Endodermal cell (in vitro differentiated cells): ENCODE data around the gene PRKRA. TPM values are rescaled to one million over a fixed set of nuclear protein-coding genes. Genes with fewer than 3 reads are reported as not detected.

Source experiments
- DNase-seq: peaks from one replicate; pipeline ENCODE4 v3.0.0-alpha.2; 2017
- H3K27ac ChIP-seq: 2 replicates; pipeline ENCODE4 v1.5.1; 2013; ENCODE audit warnings: mild to moderate bottlenecking, low read depth, low read length, moderate library complexity
- H3K27me3 ChIP-seq: 2 replicates; pipeline ENCODE4 v1.6.1; 2013; ENCODE audit warnings: mild to moderate bottlenecking, low read length, moderate library complexity; ENCODE audit not compliant: insufficient read depth, control insufficient read depth, poor library complexity, severe bottlenecking
- H3K36me3 ChIP-seq: 2 replicates; pipeline ENCODE4 v1.7.0; 2013; ENCODE audit warnings: mild to moderate bottlenecking, low read length, moderate library complexity; ENCODE audit not compliant: control insufficient read depth, insufficient read depth
- H3K4me1 ChIP-seq: one replicate; pipeline ENCODE4 v1.7.0; 2013; ENCODE audit warnings: low read length; ENCODE audit not compliant: control insufficient read depth, insufficient read depth
- H3K4me3 ChIP-seq: 2 replicates; pipeline ENCODE4 v1.5.1; 2013; ENCODE audit warnings: mild to moderate bottlenecking, low read length, moderate library complexity
- H3K9ac ChIP-seq: 2 replicates; pipeline ENCODE4 v1.6.1; 2013; ENCODE audit warnings: mild to moderate bottlenecking, low read length, moderate library complexity; ENCODE audit not compliant: poor library complexity, severe bottlenecking; ENCODE audit errors: extremely low read depth
- H3K9me3 ChIP-seq: 2 replicates; pipeline ENCODE4 v1.6.1; 2013; ENCODE audit warnings: mild to moderate bottlenecking, low read length, moderate library complexity; ENCODE audit not compliant: control insufficient read depth
- H3K27ac Mint-ChIP-seq: 2 replicates; pipeline ENCODE4 v1.8.0; 2020; ENCODE audit warnings: mixed read lengths
- H3K27me3 Mint-ChIP-seq: 2 replicates; pipeline ENCODE4 v1.8.0; 2021; ENCODE audit warnings: mild to moderate bottlenecking, mixed read lengths; ENCODE audit not compliant: insufficient read depth
- H3K36me3 Mint-ChIP-seq: 2 replicates; pipeline ENCODE4 v1.8.0; 2020; ENCODE audit warnings: low read depth, mixed read lengths
- H3K4me1 Mint-ChIP-seq: 2 replicates; pipeline ENCODE4 v1.8.0; 2020; ENCODE audit warnings: mixed read lengths
- H3K4me3 Mint-ChIP-seq: 2 replicates; pipeline ENCODE4 v1.8.0; 2020; ENCODE audit warnings: mild to moderate bottlenecking, moderate library complexity, mixed read lengths
- H3K9me3 Mint-ChIP-seq: 2 replicates; pipeline ENCODE4 v1.8.0; 2020; ENCODE audit warnings: mild to moderate bottlenecking, mixed read lengths
- CTCF ChIP-seq: fragments of 200-600 bp; sonication (generic); conservative IDR thresholded peaks from 2 replicates; pipeline ENCODE4 v1.5.0; 2021; ENCODE audit warnings: antibody characterized with exemption, mild to moderate bottlenecking
- WGBS, 2 experiments: methylation state at CpG; one replicate each; pipeline versions ENCODE4 v1.1.5 to v1.1.7; 2013; ENCODE audit warnings: missing lambda C conversion rate in 2 of 2, mixed read lengths in 1 of 2; ENCODE audit not compliant: insufficient coverage in 1 of 2, insufficient read length in 1 of 2; 5-methylcytosine and 5-hydroxymethylcytosine counted together
- total RNA-seq, 2 donors: library from RNA; stranded (reverse); fragmentation: NEBNext Ultra II Directional in 1 of 2; extraction: Animal tissue kit (Norgen Biotek cat#: 25700) in 1 of 2; gene quantifications; 2 replicates in 1 of 2; 3 replicates in 1 of 2; pipeline ENCODE4 v1.2.1, GENCODE V29; 2021

The PRKRA gene
- total RNA-seq, 2 donors from 2014 or later = 66.4 to 74.4 TPM

GRCh38 chr2:178403671-178404306, 47.2 kb downstream of the PRKRA start:
- Histone ChIP-seq H3K27me3 (no peaks in the 10 kb centered on the region), H3K9me3 (no peaks in the 10 kb centered on the region), H3K4me3 (no peak overlapping the region), H3K36me3 (no peaks in the 10 kb centered on the region), H3K9ac (no peak overlapping the region), H3K27ac (no peak overlapping the region), H3K4me1 (no peaks in the 10 kb centered on the region)
- H3K4me1 Mint-ChIP-seq = peaks cover 13% of the 10 kb centered on the region
- H3K27ac Mint-ChIP-seq = no peak overlapping the region
- DNase-seq = no peak
- H3K27me3 Mint-ChIP-seq = no peaks in the 10 kb centered on the region
- no peaks in the 10 kb centered on the region for H3K36me3 Mint-ChIP-seq
- no peak overlapping the region for H3K4me3 Mint-ChIP-seq
- 82% methylated on average over 3 of the region's 3 CpGs; no CpG with 5 or more reads in 1 of the 2 experiments for WGBS, 2 experiments
- no peak for TF ChIP-seq CTCF
- H3K9me3 Mint-ChIP-seq = no peaks in the 10 kb centered on the region

GRCh38 chr2:178401994-178402437, 49.0 kb downstream of the PRKRA start:
- H3K4me1 ChIP-seq = no peaks in the 10 kb centered on the region
- Mint-ChIP-seq H3K36me3 (no peaks in the 10 kb centered on the region), H3K4me3 (no peak overlapping the region), H3K27ac (no peak overlapping the region), H3K4me1 (peaks cover 13% of the 10 kb centered on the region), H3K27me3 (no peaks in the 10 kb centered on the region), H3K9me3 (no peaks in the 10 kb centered on the region)
- no peak overlapping the region for H3K4me3 ChIP-seq
- no peak overlapping the region for H3K27ac ChIP-seq
- no peaks in the 10 kb centered on the region for H3K27me3 ChIP-seq
- H3K36me3 ChIP-seq = no peaks in the 10 kb centered on the region
- no peaks in the 10 kb centered on the region for H3K9me3 ChIP-seq
- TF ChIP-seq CTCF = no peak
- WGBS, 2 experiments = 87 to 88% methylated on average over 3 to 6 of the region's 6 CpGs
- H3K9ac ChIP-seq = no peak overlapping the region
- no peak for DNase-seq

- no peaks in the 10 kb centered on the region for H3K4me1 ChIP-seq
- no peak overlapping the region for H3K4me3 ChIP-seq
- H3K36me3 ChIP-seq = no peaks in the 10 kb centered on the region
- no peak overlapping the region for H3K9ac ChIP-seq
- Mint-ChIP-seq H3K27me3 (no peaks in the 10 kb centered on the region), H3K36me3 (no peaks in the 10 kb centered on the region), H3K27ac (no peak overlapping the region), H3K4me3 (no peak overlapping the region), H3K4me1 (peaks cover 1% of the 10 kb centered on the region), H3K9me3 (no peaks in the 10 kb centered on the region)
- no peak overlapping the region for H3K27ac ChIP-seq
- 39 to 56% methylated on average over 2 to 6 of the region's 7 CpGs for WGBS, 2 experiments
- peak; percentile 89 for TF ChIP-seq CTCF
- H3K27me3 ChIP-seq = no peaks in the 10 kb centered on the region
- H3K9me3 ChIP-seq = no peaks in the 10 kb centered on the region
- DNase-seq = no peak
Observed at GRCh38 chr2:178397002-178397605, 53.9 kb downstream of the PRKRA start.
